Measurements from ENCODE around the gene MYPOP. TPM values are rescaled to one million over a fixed set of nuclear protein-coding genes. Genes with fewer than 3 reads are reported as not detected.
"Not testable (repeated sequence)": the region's sequence is repeated elsewhere in the genome, so short reads cannot be mapped to it uniquely, and the experiment has no call there.

Gene MYPOP
- total RNA-seq, 1 donor from 2014 or later, result 1.6 TPM

DNA sequence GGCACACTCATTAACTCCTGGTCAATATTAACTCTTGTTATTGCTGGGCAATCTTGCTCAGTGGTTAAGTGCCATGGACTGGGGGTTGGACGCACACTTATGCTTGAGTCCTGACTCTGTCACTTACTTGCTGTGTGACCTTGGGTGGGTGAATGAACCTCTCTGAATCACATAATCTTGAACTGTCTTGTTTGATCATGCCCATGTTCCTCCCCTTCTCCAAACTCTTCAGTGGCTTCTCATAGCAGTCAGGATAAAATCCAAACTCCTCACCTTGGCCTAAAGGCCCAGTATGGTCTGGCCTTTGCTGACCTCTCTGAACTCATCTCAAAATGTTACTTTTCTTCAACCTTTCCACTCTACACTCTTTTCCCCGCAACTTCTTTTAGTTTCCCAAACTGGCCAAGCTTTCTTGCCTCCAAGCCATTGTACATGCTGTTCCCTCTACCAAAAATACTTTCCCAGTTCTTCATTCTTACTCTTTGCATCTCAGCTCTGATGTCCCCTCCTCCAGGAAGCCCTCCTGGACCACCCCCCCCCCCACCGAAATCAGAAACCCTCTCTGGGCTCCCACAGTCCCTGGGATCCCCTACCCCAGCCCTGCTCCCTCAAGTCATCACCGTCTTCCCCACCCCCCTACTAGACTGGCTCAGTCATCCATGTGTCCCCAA, 2.4 kb downstream of the MYPOP start:
- no peaks in the 10 kb centered on the region for H3K27me3 ChIP-seq
- peaks cover 22 to 31% of the 10 kb centered on the region in 2 donors for H3K36me3 ChIP-seq
- DNase-seq (ENCODE audit: low spot score in 2 of 2), result no peak
- H3K9me3 ChIP-seq, result no peaks in the 10 kb centered on the region
- no peak overlapping the region for H3K4me3 ChIP-seq
- H3K4me1 ChIP-seq, result peaks cover 7 to 9% of the 10 kb centered on the region in 2 donors
- intact Hi-C loops (cut with DNase I), result no loop called here
- no peak overlapping the region for H3K27ac ChIP-seq
- TF ChIP-seq CTCF (IDR thresholded peaks at IDR 0.05), result no peak

- Histone ChIP-seq H3K9me3 (no peaks in the 10 kb centered on the region), H3K27ac (no peak overlapping the region), H3K27me3 (no peaks in the 10 kb centered on the region), H3K4me1 (peaks cover 7 to 9% of the 10 kb centered on the region in 2 donors), H3K4me3 (no peak overlapping the region), H3K36me3 (peaks cover 22 to 33% of the 10 kb centered on the region in 2 donors)
- no peak for DNase-seq (ENCODE audit: low spot score in 2 of 2)
- intact Hi-C loops (cut with DNase I), result no loop called here
- TF ChIP-seq CTCF (IDR thresholded peaks at IDR 0.05), result no peak
Observed at GRCh38 chr19:45899253-45899652, 3.2 kb downstream of the MYPOP start.

DNA sequence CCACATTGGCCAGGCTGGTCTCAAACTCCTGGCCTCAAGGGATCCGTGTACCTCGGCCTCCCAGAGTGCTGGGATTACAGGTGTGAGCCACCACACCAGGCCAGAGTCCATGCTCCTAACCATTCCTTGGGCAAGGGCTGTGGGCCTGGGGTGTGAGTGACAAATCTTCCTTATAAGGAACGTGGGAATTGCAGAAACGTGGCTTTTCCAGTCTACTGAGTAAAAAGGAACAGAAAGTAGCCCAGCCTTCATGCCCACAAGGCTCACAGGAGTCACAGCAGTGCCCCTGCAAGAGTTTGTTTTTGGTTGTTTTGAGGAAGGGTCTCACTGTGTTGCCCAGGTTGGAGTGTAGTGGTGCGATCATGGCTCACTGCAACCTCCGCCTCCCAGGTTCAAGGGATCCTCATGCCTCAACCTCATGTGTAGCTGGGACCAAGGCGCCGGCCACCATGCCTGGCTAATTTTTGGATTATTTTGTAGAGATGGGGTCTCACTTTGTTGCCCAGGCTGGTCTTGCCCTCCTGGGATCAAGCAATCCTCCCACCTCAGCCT, 5.1 kb downstream of the MYPOP start:
- TF ChIP-seq CTCF (IDR thresholded peaks at IDR 0.05), result no peak
- no peaks in the 10 kb centered on the region for H3K9me3 ChIP-seq
- DNase-seq (ENCODE audit: low spot score in 2 of 2), result no peak
- H3K36me3 ChIP-seq, result peaks cover 22 to 33% of the 10 kb centered on the region in 2 donors
- peaks cover 7 to 9% of the 10 kb centered on the region in 2 donors for H3K4me1 ChIP-seq
- no peak overlapping the region for H3K4me3 ChIP-seq
- no peaks in the 10 kb centered on the region for H3K27me3 ChIP-seq
- no peak overlapping the region for H3K27ac ChIP-seq
- intact Hi-C loops (cut with DNase I), result no loop called here

DNA sequence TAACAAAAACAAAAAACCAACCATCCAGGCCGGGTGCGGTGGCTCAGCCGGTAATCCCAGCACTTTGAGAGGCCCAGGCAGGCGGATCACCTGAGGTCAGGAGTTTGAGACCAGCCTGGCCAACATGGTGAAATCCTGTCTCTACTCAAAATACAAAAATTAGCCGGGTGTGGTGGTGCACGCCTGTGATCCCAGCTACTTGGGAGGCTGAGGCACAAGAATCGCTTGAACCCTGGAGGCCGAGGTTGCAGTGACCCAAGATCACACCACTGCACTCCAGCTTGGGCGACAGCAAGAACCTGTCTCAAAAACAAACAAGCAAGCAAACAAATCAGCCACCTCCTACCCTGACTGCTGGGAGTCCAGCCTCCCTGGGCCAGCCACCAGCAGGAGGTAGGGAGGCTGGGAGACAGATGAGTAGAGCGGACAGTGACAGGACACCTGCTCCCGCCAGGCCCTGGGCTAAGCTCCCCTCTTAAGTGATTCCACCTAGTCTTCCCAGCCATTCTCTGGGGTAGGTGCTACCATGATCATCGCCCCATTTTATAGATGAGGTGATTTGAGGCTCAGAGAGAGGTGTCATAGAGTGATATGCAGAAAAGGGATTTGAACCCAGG, 6.3 kb downstream of the MYPOP start:
- H3K36me3 ChIP-seq, result peaks cover 22 to 33% of the 10 kb centered on the region in 2 donors
- H3K4me1 ChIP-seq; H3K9me3 ChIP-seq; H3K27ac ChIP-seq; H3K4me3 ChIP-seq; intact Hi-C loops (cut with DNase I); DNase-seq (ENCODE audit: low spot score in 2 of 2); H3K27me3 ChIP-seq: not testable (repeated sequence)

DNA sequence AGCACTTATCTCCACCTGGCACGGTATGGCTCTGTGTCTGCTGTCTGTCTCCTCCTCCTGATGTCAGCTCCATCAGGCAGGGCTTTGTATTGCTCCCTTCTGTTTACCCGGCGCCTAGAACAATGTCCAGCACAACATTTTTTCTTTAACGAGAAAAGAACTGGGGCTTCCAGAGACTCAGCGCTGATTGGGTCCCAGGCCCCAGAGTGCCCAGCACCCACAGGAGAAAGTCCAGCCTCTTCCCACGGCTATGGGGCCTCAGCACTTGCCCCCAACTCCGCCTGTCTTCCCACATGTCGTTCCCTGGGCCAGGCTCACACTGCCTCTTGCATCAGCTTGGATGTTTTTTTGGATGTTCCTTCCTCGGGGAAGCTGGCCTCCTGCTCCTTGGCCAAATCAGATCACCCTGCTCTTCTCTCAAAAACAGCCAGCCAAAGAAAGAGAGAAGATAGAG, 6.9 kb downstream of the MYPOP start:
- intact Hi-C loops (cut with DNase I), result no loop called here
- H3K27me3 ChIP-seq, result no peaks in the 10 kb centered on the region
- peaks cover 22 to 33% of the 10 kb centered on the region in 2 donors for H3K36me3 ChIP-seq
- H3K27ac ChIP-seq, result no peak overlapping the region
- DNase-seq (ENCODE audit: low spot score in 2 of 2), result no peak
- no peak for TF ChIP-seq CTCF (IDR thresholded peaks at IDR 0.05)
- no peak overlapping the region for H3K4me3 ChIP-seq
- H3K9me3 ChIP-seq, result no peaks in the 10 kb centered on the region
- peaks cover 0 to 1% of the 10 kb centered on the region in 2 donors for H3K4me1 ChIP-seq

DNA sequence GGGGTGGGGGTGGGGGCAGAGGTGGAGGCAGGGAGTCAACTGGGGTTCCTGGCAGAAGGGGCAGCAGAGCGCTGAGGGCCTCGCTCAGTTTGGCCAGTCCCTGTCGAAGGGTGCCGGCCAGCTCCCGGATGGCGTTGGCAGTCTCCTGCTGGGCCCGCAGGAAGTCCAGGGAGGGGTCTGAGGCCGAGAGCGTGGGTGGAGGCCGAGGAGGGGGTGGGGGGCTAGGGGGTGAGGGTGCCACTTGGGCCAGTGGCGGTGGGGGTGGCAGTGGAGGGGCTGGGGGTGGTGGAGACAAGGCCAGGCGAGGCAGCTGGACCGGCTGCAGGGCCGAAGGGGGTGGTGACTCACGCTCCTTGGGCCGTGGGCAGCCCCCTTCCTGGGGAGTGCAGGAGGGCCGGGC, 11.5 kb downstream of the MYPOP start:
- Histone ChIP-seq H3K36me3 (peaks cover 4 to 10% of the 10 kb centered on the region in 2 donors), H3K9me3 (no peaks in the 10 kb centered on the region), H3K27ac (no peak overlapping the region), H3K4me1 (peaks cover 0 to 4% of the 10 kb centered on the region in 2 donors), H3K27me3 (no peaks in the 10 kb centered on the region), H3K4me3 (no peak overlapping the region)
- DNase-seq (ENCODE audit: low spot score in 2 of 2), result no peak
- TF ChIP-seq CTCF (IDR thresholded peaks at IDR 0.05), result no peak
- intact Hi-C loops (cut with DNase I), result no loop called here
